CD4-positive, alpha-beta T cell treated with Interleukin-10 for 1 hour (primary cell): ENCODE data around the gene C19orf73.
"Not testable (repeated sequence)": the region's sequence is repeated elsewhere in the genome, so short reads cannot be mapped to it uniquely, and the experiment has no call there.

Source experiments
- DNase-seq: peaks from one replicate; pipeline ENCODE4 v3.0.0-alpha.2; 2020

C19orf73 gene

GRCh38 chr19:49148784-49149651, 30.1 kb upstream of the C19orf73 start:
- peak; percentile 87 for DNase-seq

GRCh38 chr19:49148044-49148682, 29.2 kb upstream of the C19orf73 start:
- no peak for DNase-seq

- DNase-seq, result not testable (repeated sequence)
Measured at GRCh38 chr19:49146408-49146770, 27.4 kb upstream of the C19orf73 start.

GRCh38 chr19:49145573-49146407, 26.8 kb upstream of the C19orf73 start:
- peak; percentile 78 for DNase-seq

- peak; percentile 66 for DNase-seq
Measured at GRCh38 chr19:49142866-49143335, 24.0 kb upstream of the C19orf73 start.

DNA sequence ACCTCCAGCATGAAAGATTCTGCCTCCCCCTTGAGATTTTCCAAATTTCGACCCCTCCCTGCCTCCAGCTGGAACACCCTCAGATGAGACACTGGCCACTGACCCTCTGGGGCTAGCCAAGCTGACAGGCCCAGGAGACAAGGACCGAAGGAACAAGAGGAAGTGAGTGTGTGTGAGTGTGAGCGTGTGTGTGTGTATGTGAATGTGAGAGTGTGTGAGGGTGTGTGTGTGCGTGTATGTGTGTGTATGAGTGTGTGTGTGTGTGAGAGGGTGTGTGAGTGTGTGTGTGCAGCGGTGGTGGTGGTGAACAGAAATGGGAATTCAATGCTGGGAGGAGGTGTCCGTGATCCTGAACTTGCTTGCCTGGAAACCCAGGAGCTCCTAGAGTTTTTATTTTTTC, 22.4 kb upstream of the C19orf73 start:
- no peak for DNase-seq

GRCh38 chr19:49140951-49141350, 22.0 kb upstream of the C19orf73 start:
- no peak for DNase-seq

GRCh38 chr19:49136771-49137171, 17.8 kb upstream of the C19orf73 start:
- no peak for DNase-seq

GRCh38 chr19:49135686-49136085, 16.7 kb upstream of the C19orf73 start:
- DNase-seq, result no peak

GRCh38 chr19:49133621-49134454, 14.9 kb upstream of the C19orf73 start:
- DNase-seq, result peak; percentile 60

GRCh38 chr19:49132974-49133609, 14.1 kb upstream of the C19orf73 start:
- DNase-seq, result peak; percentile 51

DNA sequence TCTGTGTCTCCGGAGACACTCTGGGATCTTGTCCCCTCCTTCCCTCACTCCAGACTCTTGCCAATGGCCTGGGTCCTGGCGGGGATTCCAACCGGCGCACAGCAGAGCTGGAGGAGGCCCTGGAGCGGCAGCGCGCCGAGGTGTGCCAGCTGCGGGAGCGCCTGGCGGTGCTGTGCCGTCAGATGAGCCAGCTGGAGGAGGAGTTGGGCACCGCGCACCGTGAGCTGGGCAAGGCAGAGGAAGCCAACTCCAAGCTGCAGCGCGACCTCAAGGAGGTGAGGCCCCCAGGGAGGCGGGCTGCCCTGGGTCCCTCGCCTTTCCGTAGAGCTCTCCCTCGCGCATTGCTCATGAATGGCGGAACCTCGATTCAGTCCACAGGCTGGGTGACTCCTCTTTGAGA, 11.4 kb upstream of the C19orf73 start:
- DNase-seq, result no peak

GRCh38 chr19:49129238-49129583, 10.3 kb upstream of the C19orf73 start:
- no peak for DNase-seq

DNA sequence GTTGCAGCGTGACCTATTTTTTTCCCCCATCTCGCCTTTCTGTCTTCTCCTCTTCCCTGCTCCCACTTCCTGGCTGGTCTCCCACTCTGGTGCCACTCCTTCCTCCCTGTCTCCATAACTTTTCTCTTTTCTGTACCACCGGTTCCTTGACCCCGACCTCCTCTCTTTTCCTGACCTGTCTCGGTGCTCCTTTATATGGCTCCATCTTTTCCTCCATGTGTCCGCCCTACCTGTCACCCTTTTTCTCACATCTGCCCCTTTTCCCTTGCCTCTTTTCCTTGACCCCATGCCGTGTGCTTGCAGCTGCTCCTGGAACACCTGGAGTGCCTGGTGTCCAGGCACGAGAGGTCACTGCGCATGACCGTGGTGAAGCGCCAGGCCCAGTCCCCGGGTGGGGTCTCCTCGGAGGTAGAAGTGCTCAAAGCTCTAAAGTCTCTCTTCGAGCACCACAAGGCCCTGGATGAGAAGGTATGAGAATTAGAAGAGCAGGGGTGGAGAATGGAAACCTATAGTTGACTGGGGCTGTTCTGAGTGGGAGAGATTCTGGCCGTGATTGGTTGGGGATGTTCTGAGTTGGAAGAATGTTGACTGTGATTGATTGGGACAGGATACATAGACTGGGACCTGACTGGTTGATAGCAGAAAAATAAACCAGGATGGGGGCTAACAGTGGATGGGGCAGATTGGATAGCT, 9.7 kb upstream of the C19orf73 start:
- DNase-seq, result no peak

DNA sequence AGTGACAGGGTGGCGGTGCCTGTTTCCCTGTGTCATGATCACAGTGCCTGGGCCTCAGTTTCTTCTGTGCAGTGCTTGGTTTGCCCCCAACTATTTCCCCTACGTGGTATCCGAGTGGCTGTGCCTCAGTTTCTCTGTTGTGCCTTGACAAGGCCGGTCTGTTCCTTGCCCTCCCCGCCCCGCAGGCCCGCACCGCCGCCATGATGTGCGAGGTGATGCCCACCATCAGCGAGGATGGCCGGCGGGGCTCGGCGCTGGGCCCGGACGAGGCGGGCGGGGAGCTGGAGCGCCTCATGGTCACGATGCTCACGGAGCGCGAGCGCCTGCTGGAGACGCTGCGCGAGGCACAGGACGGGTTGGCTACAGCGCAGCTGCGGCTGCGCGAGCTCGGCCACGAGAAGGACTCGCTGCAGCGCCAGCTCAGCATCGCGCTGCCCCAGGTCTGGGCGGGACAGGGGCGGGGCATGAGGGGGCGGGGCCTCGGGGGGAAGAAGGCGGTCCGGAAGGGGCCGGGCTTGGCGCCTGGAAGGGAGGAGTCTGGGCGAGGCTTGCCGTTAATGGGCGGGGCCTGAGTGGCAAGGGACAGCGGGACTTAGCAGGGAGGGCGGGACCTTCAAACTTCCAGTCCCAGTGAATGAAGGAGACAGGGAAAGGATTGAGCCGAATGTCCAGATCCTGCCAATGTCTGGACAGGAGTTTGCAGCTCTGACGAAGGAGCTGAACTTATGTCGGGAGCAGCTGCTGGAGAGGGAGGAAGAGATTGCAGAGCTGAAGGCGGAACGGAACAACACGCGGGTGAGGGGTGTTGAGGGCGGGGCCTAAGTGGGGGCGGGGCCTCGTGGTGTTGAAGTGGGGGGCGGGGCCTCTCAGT, 9.0 kb upstream of the C19orf73 start:
- DNase-seq, result peak; percentile 97

- DNase-seq, result not testable (repeated sequence)
Measured at GRCh38 chr19:49127225-49127624, 8.3 kb upstream of the C19orf73 start.

DNA sequence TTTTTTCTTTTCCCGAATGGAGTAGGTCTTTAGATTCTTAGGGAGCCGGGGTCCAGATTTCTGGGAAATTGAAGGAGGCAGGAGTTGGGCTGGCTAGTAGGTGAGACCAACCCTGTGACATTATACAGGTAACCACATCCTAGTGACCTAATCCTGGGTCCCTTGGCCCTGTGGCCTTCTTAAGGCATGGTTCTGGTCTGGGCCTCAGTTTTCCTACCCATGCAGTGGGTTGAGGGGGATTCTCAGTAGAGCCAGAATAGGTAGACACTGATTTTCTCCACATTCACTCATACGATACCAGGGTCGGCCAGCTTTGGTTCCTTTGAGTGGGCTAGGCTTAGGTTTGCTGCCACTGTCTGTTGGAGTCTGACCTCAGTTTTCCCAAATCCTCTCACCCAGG, 7.6 kb upstream of the C19orf73 start:
- DNase-seq, result no peak

DNA sequence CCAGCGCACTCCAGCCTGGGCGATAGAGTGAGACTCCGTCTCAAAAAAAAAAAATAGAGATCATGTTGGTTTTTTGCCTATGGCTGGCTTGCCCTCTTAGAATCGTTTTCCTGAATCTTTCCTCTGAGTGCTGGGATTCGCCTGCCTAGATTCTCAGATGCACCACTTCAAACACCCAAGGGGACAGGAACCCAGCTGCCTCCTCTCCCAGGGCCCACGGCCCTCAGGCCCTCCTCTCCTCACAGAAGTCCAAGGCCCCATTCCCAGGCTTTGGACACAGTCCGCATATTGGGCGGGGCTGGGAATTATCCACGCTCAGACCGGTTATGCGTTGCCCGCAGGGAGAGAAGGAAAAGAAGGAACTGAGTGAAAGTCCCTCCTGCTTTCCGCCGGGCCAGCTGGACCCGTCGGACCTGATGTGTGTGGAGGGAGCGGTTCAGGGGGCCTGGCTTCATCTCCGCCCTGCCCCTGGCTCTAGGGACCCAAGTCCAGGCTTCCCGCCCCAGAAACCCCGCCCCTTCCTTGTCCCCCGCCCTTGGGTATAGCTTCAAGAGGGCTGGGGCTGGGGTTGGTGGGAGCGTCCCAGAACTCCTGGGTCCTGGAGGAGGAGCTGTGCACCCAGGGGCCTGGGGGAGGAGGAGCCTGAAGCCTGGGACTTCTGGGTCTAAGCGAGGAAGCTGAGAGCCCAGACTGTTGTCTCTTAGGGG, 6.2 kb upstream of the C19orf73 start:
- no peak for DNase-seq

- not testable (repeated sequence) for DNase-seq
Measured at GRCh38 chr19:49123285-49123684, 4.3 kb upstream of the C19orf73 start.

DNA sequence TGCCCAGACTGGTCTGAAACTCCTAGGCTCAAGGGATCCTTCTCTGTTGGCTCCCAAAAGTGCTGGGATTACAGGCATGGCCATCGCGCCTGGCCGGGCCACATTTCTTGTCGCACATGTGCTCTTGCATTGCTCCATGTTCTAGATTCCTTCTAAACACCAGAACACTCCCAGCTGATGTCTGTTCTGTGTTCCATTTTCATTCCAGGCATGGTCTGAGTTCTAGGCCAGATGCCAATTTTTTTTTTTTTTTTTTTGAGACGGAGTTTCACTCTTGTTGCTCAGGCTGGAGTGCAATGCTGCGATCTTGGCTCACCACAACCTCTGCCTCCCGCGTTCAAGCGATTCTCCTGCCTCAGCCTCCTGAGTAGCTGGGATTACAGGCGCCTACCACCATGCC, 2.9 kb upstream of the C19orf73 start:
- not testable (repeated sequence) for DNase-seq
